ENCODE measurements around the gene KRTAP10-4.
A peak's percentile ranks its signal among the peaks of the same experiment; 100 is the strongest.
"Not testable (repeated sequence)": the region's sequence is repeated elsewhere in the genome, so short reads cannot be mapped to it uniquely, and the experiment has no call there.

The KRTAP10-4 gene

GRCh38 chr21:44547656-44548331 is 25.7 kb upstream of the KRTAP10-4 start:
- DNase-seq: peak; percentile 54
- Mint-ChIP-seq H3K9me3 (peaks cover 23% of the 10 kb centered on the region), H3K27ac (peak overlapping the region; percentile 85), H3K4me3 (peak overlapping the region; percentile 57), H3K4me1 (peaks cover 22% of the 10 kb centered on the region), H3K27me3 (peaks cover 27% of the 10 kb centered on the region), H3K36me3 (peaks cover 21% of the 10 kb centered on the region)
- CTCF ChIA-PET: no interaction called here

GRCh38 chr21:44548381-44548780 is 25.1 kb upstream of the KRTAP10-4 start:
- Mint-ChIP-seq H3K4me3 (no peak overlapping the region), H3K4me1 (peaks cover 22% of the 10 kb centered on the region), H3K27me3 (peaks cover 29% of the 10 kb centered on the region), H3K9me3 (peaks cover 23% of the 10 kb centered on the region), H3K27ac (peak overlapping the region; percentile 64), H3K36me3 (peaks cover 21% of the 10 kb centered on the region)
- no peak for DNase-seq
- CTCF ChIA-PET: interaction anchor here (0.7 kb wide), 1 partner anchor 49 kb away, joined by 3 read pairs; no protein-coding TSS in a partner anchor

- peaks cover 29% of the 10 kb centered on the region for H3K27me3 Mint-ChIP-seq
- H3K9me3 Mint-ChIP-seq: peaks cover 23% of the 10 kb centered on the region
- peaks cover 22% of the 10 kb centered on the region for H3K4me1 Mint-ChIP-seq
- CTCF ChIA-PET: interaction anchor here (0.7 kb wide), 1 partner anchor 50 kb away, joined by 3 read pairs; no protein-coding TSS in a partner anchor
- no peak overlapping the region for H3K27ac Mint-ChIP-seq
- H3K36me3 Mint-ChIP-seq: peaks cover 21% of the 10 kb centered on the region
- no peak overlapping the region for H3K4me3 Mint-ChIP-seq
- no peak for DNase-seq
These were observed 24.6 kb upstream of the KRTAP10-4 start for GRCh38 chr21:44548922-44549321.

- CTCF ChIA-PET: no interaction called here
- Mint-ChIP-seq H3K36me3 (peaks cover 21% of the 10 kb centered on the region), H3K4me1 (peaks cover 22% of the 10 kb centered on the region), H3K27me3 (peaks cover 30% of the 10 kb centered on the region), H3K9me3 (peaks cover 23% of the 10 kb centered on the region), H3K4me3 (no peak overlapping the region), H3K27ac (no peak overlapping the region)
- no peak for DNase-seq
These were observed 23.9 kb upstream of the KRTAP10-4 start for GRCh38 chr21:44549525-44550211.

GRCh38 chr21:44550285-44550684 is 23.2 kb upstream of the KRTAP10-4 start:
- Mint-ChIP-seq H3K4me1 (peaks cover 22% of the 10 kb centered on the region), H3K36me3 (peaks cover 21% of the 10 kb centered on the region), H3K27me3 (peaks cover 30% of the 10 kb centered on the region), H3K9me3 (peaks cover 22% of the 10 kb centered on the region)
- H3K4me3 Mint-ChIP-seq, CTCF ChIA-PET, H3K27ac Mint-ChIP-seq, DNase-seq: not testable (repeated sequence)

- Mint-ChIP-seq H3K4me3 (no peak overlapping the region), H3K9me3 (peaks cover 18% of the 10 kb centered on the region), H3K4me1 (peaks cover 22% of the 10 kb centered on the region), H3K36me3 (peaks cover 18% of the 10 kb centered on the region), H3K27ac (no peak overlapping the region), H3K27me3 (peaks cover 35% of the 10 kb centered on the region)
- CTCF ChIA-PET: no interaction called here
- DNase-seq: no peak
These were observed 22.7 kb upstream of the KRTAP10-4 start for GRCh38 chr21:44550807-44551206.

GRCh38 chr21:44551340-44551961 is 22.1 kb upstream of the KRTAP10-4 start, which contains the start of gene KRTAP10-2:
Gene KRTAP10-2 (minus strand): TSS chr21:44551505. CDS start chr21:44551458, 47 bp downstream.
- Mint-ChIP-seq H3K4me3 (no peak within 1 kb of the TSS), H3K4me1 (peaks cover 22% of the 10 kb centered on the region), H3K27ac (no peak within 1 kb of the TSS), H3K27me3 (peaks cover 39% of the 10 kb centered on the region), H3K9me3 (peaks cover 17% of the 10 kb centered on the region), H3K36me3 (peaks cover 18% of the 10 kb centered on the region)
- DNase-seq: no peak
- CTCF ChIA-PET: no interaction called here

- H3K36me3 Mint-ChIP-seq: peaks cover 12% of the 10 kb centered on the region
- no peak overlapping the region for H3K4me3 Mint-ChIP-seq
- H3K9me3 Mint-ChIP-seq: peaks cover 11% of the 10 kb centered on the region
- DNase-seq: no peak
- H3K27me3 Mint-ChIP-seq: peaks cover 39% of the 10 kb centered on the region
- H3K27ac Mint-ChIP-seq: no peak overlapping the region
- CTCF ChIA-PET: no interaction called here
- peaks cover 19% of the 10 kb centered on the region for H3K4me1 Mint-ChIP-seq
These were observed 21.4 kb upstream of the KRTAP10-4 start for GRCh38 chr21:44552136-44552535.

GRCh38 chr21:44552681-44553080 is 20.8 kb upstream of the KRTAP10-4 start:
- H3K27ac Mint-ChIP-seq: no peak overlapping the region
- no peak overlapping the region for H3K4me3 Mint-ChIP-seq
- DNase-seq: no peak
- H3K36me3 Mint-ChIP-seq: peaks cover 6% of the 10 kb centered on the region
- peaks cover 13% of the 10 kb centered on the region for H3K4me1 Mint-ChIP-seq
- CTCF ChIA-PET: no interaction called here
- peaks cover 5% of the 10 kb centered on the region for H3K9me3 Mint-ChIP-seq
- H3K27me3 Mint-ChIP-seq: peaks cover 43% of the 10 kb centered on the region

GRCh38 chr21:44555200-44555875 is 18.2 kb upstream of the KRTAP10-4 start:
- DNase-seq: no peak
- H3K27me3 Mint-ChIP-seq: peaks cover 61% of the 10 kb centered on the region
- H3K4me1 Mint-ChIP-seq: no peaks in the 10 kb centered on the region
- H3K27ac Mint-ChIP-seq: no peak overlapping the region
- peaks cover 3% of the 10 kb centered on the region for H3K9me3 Mint-ChIP-seq
- no peak overlapping the region for H3K4me3 Mint-ChIP-seq
- CTCF ChIA-PET: no interaction called here
- H3K36me3 Mint-ChIP-seq: peaks cover 2% of the 10 kb centered on the region

GRCh38 chr21:44556879-44557278 is 16.6 kb upstream of the KRTAP10-4 start:
- peaks cover 50% of the 10 kb centered on the region for H3K27me3 Mint-ChIP-seq
- H3K4me3 Mint-ChIP-seq: no peak overlapping the region
- peaks cover 6% of the 10 kb centered on the region for H3K36me3 Mint-ChIP-seq
- no peak overlapping the region for H3K27ac Mint-ChIP-seq
- H3K9me3 Mint-ChIP-seq: peaks cover 10% of the 10 kb centered on the region
- DNase-seq: no peak
- H3K4me1 Mint-ChIP-seq: no peaks in the 10 kb centered on the region
- CTCF ChIA-PET: no interaction called here

GRCh38 chr21:44557491-44558328 is 15.8 kb upstream of the KRTAP10-4 start:
- DNase-seq: no peak
- CTCF ChIA-PET: no interaction called here
- Mint-ChIP-seq H3K27me3 (peaks cover 41% of the 10 kb centered on the region), H3K27ac (no peak overlapping the region), H3K36me3 (peaks cover 11% of the 10 kb centered on the region), H3K4me1 (no peaks in the 10 kb centered on the region), H3K9me3 (peaks cover 18% of the 10 kb centered on the region), H3K4me3 (no peak overlapping the region)

GRCh38 chr21:44558329-44558675 is 15.2 kb upstream of the KRTAP10-4 start:
- CTCF ChIA-PET: not testable (repeated sequence)

More at GRCh38 chr21:44558329-44558675, 15.2 kb upstream of the KRTAP10-4 start:
- Mint-ChIP-seq H3K27me3 (peaks cover 39% of the 10 kb centered on the region), H3K36me3 (peaks cover 12% of the 10 kb centered on the region), H3K9me3 (peaks cover 19% of the 10 kb centered on the region)
- not testable (repeated sequence) for H3K4me1 Mint-ChIP-seq, H3K4me3 Mint-ChIP-seq, H3K27ac Mint-ChIP-seq, DNase-seq
